Vagina (tissue), 2 donors: ENCODE measurements around the gene EPB41L2. TPM values are rescaled to one million over a fixed set of nuclear protein-coding genes. Genes with fewer than 3 reads are reported as not detected.

Experiments used
- DNase-seq, 2 donors: peaks; one replicate each; pipeline ENCODE4 v3.0.0-alpha.2; 2017; ENCODE audit errors: extremely low spot score in 2 of 2
- H3K27ac ChIP-seq: fragments of 200-600 bp; sonication (generic); one replicate; pipeline ENCODE4 v1.5.1; 2019
- H3K27me3 ChIP-seq: fragments of 200-600 bp; sonication (generic); one replicate; pipeline ENCODE4 v1.5.1; 2019
- H3K36me3 ChIP-seq, 2 donors: fragments of 200-600 bp; sonication (generic); one replicate each; pipeline ENCODE4 v1.5.1; 2017 to 2019
- H3K4me1 ChIP-seq: fragments of 200-600 bp; sonication (generic); one replicate; pipeline ENCODE4 v1.5.1; 2019
- H3K4me3 ChIP-seq, 2 donors: fragments of 200-600 bp; sonication (generic); 1 replicate in 1 of 2; 2 replicates in 1 of 2; pipeline ENCODE4 v1.5.1; 2016 to 2019
- H3K9me3 ChIP-seq: fragments of 200-600 bp; sonication (generic); one replicate; pipeline ENCODE4 v1.5.1; 2019
- POLR2A ChIP-seq, 2 donors: fragments of 450-650 bp; IDR thresholded peaks; one replicate each; pipeline ENCODE4 v1.6.1; 2017; ENCODE audit warnings: antibody characterized with exemption in 2 of 2, mild to moderate bottlenecking in 2 of 2, moderate library complexity in 2 of 2
- POLR2AphosphoS5 ChIP-seq, 2 donors: sonication (generic); formaldehyde crosslinking; IDR thresholded peaks; one replicate each; pipeline ENCODE4 v1.9.0; 2017; ENCODE audit warnings: antibody characterized with exemption in 2 of 2, mild to moderate bottlenecking in 2 of 2, low read depth in 1 of 2; ENCODE audit not compliant: insufficient read depth in 1 of 2
- intact Hi-C: fragments of 100-400 bp; cut with DNase I; formaldehyde crosslinking; loops from one replicate; pipeline ENCODE4 v1.15.1; 2023
- total RNA-seq: library from RNA; depleted of rRNA; stranded (reverse); fragments of >200 nt; gene quantifications from one replicate; pipeline ENCODE4 v1.2.3, GENCODE V29; 2016
- TF ChIP-seq, protein P1 (sequence below), 3 experiments: fragments of 450-650 bp in 2 of 3; fragments of 200-600 bp in 1 of 3; sonication (generic) in 1 of 3; IDR thresholded peaks; one replicate each; pipeline ENCODE4 v1.5.1; 2017 to 2019; ENCODE audit warnings: antibody characterized with exemption in 3 of 3, mild to moderate bottlenecking in 2 of 3, moderate library complexity in 2 of 3

Gene EPB41L2
- total RNA-seq, 1 donor from 2014 or later, result 96.7 TPM

DNA sequence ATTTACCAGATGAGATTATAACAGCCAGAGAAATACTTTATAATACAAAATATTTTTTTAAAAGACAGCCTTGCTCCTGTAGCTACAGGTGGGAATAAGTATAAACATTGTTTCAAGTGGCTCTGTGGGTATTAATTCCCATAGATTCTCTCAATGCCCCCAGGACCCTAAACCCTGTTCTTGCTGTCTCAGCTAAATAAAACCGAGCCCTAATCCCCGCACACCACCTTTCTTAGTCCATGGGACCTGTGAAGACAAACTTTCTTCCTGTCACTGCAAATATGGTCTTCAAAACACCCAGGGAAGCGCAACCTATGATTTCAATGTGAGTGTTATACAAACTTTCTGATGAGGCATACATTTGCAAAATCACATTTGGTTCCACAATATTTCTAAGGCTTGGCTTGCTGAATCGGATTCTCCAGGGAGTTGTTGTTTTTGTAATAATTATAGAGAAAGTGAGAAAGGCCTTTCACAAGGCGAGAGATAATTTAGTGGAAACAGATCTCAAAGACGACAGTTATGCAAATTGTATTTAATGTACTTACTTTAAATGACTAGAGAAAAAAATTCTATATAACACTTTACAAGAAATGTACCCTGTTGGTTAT lies 224.7 kb downstream of the EPB41L2 start:
- intact Hi-C loops, result no loop called here
- H3K27ac ChIP-seq, result no peak overlapping the region
- TF ChIP-seq POLR2AphosphoS5 (IDR thresholded peaks at IDR 0.05; ENCODE audit: insufficient read depth in 1 of 2, low read depth in 1 of 2) (no peak), POLR2A (IDR thresholded peaks at IDR 0.05) (no peak)
- TF ChIP-seq, protein P1, sequence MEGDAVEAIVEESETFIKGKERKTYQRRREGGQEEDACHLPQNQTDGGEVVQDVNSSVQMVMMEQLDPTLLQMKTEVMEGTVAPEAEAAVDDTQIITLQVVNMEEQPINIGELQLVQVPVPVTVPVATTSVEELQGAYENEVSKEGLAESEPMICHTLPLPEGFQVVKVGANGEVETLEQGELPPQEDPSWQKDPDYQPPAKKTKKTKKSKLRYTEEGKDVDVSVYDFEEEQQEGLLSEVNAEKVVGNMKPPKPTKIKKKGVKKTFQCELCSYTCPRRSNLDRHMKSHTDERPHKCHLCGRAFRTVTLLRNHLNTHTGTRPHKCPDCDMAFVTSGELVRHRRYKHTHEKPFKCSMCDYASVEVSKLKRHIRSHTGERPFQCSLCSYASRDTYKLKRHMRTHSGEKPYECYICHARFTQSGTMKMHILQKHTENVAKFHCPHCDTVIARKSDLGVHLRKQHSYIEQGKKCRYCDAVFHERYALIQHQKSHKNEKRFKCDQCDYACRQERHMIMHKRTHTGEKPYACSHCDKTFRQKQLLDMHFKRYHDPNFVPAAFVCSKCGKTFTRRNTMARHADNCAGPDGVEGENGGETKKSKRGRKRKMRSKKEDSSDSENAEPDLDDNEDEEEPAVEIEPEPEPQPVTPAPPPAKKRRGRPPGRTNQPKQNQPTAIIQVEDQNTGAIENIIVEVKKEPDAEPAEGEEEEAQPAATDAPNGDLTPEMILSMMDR (IDR thresholded peaks at IDR 0.05), result no peak
- no peaks in the 10 kb centered on the region for H3K36me3 ChIP-seq
- H3K9me3 ChIP-seq, result no peaks in the 10 kb centered on the region
- DNase-seq, result no peak
- H3K27me3 ChIP-seq, result no peaks in the 10 kb centered on the region
- no peak overlapping the region for H3K4me3 ChIP-seq
- no peaks in the 10 kb centered on the region for H3K4me1 ChIP-seq

DNA sequence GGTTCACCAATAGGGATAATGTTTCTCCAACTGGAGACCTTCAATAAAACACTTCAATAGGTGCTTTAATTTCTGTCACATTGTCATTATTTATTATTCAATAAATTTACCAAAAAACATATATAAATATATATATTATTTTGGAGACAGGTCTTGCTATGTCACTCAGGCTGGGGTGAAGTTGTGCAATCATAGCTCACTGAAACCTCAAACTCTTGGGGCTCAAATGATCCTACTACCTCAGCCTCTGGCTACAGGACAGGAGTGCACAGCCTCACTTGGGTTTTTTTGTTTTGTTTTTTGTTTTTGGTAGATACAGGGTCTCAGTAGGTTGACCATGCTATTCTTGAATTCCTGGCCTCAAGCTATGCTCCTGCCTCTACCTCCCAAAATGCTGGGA lies 226.0 kb downstream of the EPB41L2 start:
- Histone ChIP-seq H3K9me3 (no peaks in the 10 kb centered on the region), H3K4me3 (no peak overlapping the region), H3K27me3 (no peaks in the 10 kb centered on the region), H3K27ac (no peak overlapping the region), H3K4me1 (no peaks in the 10 kb centered on the region), H3K36me3 (no peaks in the 10 kb centered on the region)
- TF ChIP-seq POLR2AphosphoS5 (IDR thresholded peaks at IDR 0.05; ENCODE audit: insufficient read depth in 1 of 2, low read depth in 1 of 2) (no peak), POLR2A (IDR thresholded peaks at IDR 0.05) (no peak)
- TF ChIP-seq, protein P1 (IDR thresholded peaks at IDR 0.05), result no peak
- DNase-seq, result no peak
- intact Hi-C loops, result no loop called here

DNA sequence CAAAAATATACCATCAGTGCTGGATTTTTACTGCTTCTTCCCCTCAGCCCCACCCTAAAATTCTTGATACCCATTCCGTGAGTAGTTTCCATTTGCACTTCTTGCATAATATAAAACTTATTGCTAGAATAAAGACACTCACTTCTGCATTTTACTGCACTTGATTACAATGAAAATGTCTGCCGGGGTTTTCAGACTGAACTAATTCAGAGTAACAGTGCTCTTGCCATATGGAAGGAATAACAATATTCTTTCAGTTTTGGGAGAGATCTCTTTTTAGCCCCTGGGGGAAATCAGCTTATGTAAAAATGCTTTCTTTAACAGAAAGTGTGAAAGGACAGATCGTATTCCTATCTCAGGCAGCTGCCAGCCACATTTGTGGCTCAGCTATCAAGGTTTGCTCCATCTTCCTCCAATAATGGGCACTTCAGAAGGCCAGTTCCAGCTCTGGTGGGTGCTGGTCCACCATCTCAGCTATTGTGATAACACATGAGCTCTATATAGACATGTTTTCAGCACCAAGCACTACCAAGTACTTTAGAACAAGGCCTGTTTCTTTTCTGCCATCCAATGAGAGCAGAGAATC lies 226.9 kb downstream of the EPB41L2 start:
- H3K36me3 ChIP-seq, result no peaks in the 10 kb centered on the region
- no peaks in the 10 kb centered on the region for H3K4me1 ChIP-seq
- no peaks in the 10 kb centered on the region for H3K9me3 ChIP-seq
- TF ChIP-seq, protein P1 (IDR thresholded peaks at IDR 0.05), result no peak
- TF ChIP-seq POLR2AphosphoS5 (IDR thresholded peaks at IDR 0.05; ENCODE audit: insufficient read depth in 1 of 2, low read depth in 1 of 2) (no peak), POLR2A (IDR thresholded peaks at IDR 0.05) (no peak)
- no peaks in the 10 kb centered on the region for H3K27me3 ChIP-seq
- intact Hi-C loops, result no loop called here
- no peak for DNase-seq
- H3K4me3 ChIP-seq, result no peak overlapping the region
- H3K27ac ChIP-seq, result no peak overlapping the region

DNA sequence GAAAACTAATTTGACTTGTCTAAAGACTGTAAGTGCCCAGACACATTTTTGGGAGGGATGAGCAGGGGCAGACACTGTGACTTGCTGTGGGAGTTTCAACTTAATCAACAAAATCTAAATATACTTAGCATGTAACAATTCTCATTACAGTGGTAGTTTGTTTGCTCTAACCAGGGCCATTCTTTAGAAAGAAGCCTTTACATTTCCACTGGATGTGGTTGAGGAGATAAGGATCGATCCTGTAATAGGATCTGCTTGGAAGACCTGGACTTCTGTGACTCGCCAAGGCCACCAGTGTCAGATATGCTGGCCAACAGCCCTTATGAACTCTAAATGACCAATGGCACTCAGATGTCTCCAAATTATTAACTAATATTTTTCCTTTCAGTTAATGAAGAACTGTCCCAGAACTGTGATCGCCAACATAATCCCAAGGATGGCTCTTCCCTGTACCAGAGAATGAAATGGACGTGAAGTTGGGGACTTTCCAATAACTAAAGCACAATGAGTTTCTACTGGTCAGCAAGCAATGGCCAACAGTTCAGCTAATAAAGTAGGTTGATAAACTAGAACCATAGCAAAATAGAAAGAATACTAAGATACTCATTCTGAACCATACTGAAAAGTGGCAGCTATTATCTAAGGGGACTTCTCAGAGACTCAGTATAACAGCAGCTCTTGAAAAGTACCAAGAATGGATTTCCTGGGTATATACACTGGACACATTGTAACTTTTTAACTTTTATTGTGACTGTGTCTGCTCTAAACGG lies 228.4 kb downstream of the EPB41L2 start:
- H3K36me3 ChIP-seq, result no peaks in the 10 kb centered on the region
- TF ChIP-seq POLR2A (IDR thresholded peaks at IDR 0.05), result no peak
- TF ChIP-seq, protein P1 (IDR thresholded peaks at IDR 0.05), result no peak
- H3K27me3 ChIP-seq, result no peaks in the 10 kb centered on the region
- H3K9me3 ChIP-seq, result no peaks in the 10 kb centered on the region
- intact Hi-C loops, result no loop called here
- no peaks in the 10 kb centered on the region for H3K4me1 ChIP-seq
- no peak overlapping the region for H3K4me3 ChIP-seq
- no peak for DNase-seq
- no peak overlapping the region for H3K27ac ChIP-seq

DNA sequence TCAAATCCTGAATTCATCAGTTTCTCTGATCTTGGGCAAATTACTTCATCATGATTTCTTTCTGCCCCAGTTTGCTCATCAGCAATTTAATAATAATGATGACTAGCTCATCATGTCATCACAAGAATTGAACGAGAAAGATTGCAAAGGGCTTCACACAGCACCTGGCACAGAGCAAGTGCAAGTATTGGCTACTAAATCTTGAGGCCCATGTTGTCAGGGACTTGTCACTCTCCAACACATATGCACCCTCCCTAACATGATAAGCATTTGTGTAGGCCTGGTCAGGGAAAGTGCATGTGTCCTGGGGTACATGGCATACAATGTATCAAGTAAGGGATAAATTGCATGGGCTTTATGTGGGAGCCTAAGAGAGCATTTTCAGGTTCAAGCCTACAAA lies 229.5 kb downstream of the EPB41L2 start:
- no peaks in the 10 kb centered on the region for H3K4me1 ChIP-seq
- no peaks in the 10 kb centered on the region for H3K9me3 ChIP-seq
- DNase-seq, result no peak
- no peaks in the 10 kb centered on the region for H3K36me3 ChIP-seq
- intact Hi-C loops, result no loop called here
- TF ChIP-seq POLR2A (IDR thresholded peaks at IDR 0.05), result no peak
- TF ChIP-seq, protein P1 (IDR thresholded peaks at IDR 0.05), result no peak
- no peak for TF ChIP-seq POLR2AphosphoS5 (IDR thresholded peaks at IDR 0.05; ENCODE audit: insufficient read depth in 1 of 2, low read depth in 1 of 2)
- H3K27ac ChIP-seq, result no peak overlapping the region
- H3K4me3 ChIP-seq, result no peak overlapping the region
- H3K27me3 ChIP-seq, result no peaks in the 10 kb centered on the region
